MM.1S (cell line): Measurements from ENCODE around the gene GAS7.

Source experiments
- DNase-seq: peaks from one replicate; pipeline ENCODE4 v3.0.0-alpha.2; 2015
- H2AFZ ChIP-seq: fragments of 300-600 bp; sonication (generic); 2 replicates; pipeline ENCODE4 v1.6.0; 2016; ENCODE audit warnings: antibody characterized with exemption, low read length
- H3F3A ChIP-seq: fragments of 300-600 bp; sonication (generic); 2 replicates; pipeline ENCODE4 v1.6.1; 2016; ENCODE audit warnings: mild to moderate bottlenecking, antibody characterized with exemption, low read length, moderate library complexity, mixed read lengths; ENCODE audit not compliant: insufficient read depth
- H3K27ac ChIP-seq: fragments of 300-600 bp; sonication (generic); 2 replicates; pipeline ENCODE4 v1.5.1; 2016; ENCODE audit warnings: mild to moderate bottlenecking, low read length
- H3K27me3 ChIP-seq: fragments of 300-600 bp; sonication (generic); replicated peaks from 2 replicates; pipeline ENCODE4 v1.6.0; 2016; ENCODE audit warnings: low read length; ENCODE audit not compliant: insufficient read depth
- H3K36me3 ChIP-seq: fragments of 300-600 bp; sonication (generic); replicated peaks from 2 replicates; pipeline ENCODE4 v1.6.1; 2016; ENCODE audit warnings: mild to moderate bottlenecking, low read length, mixed read lengths; ENCODE audit not compliant: insufficient read depth
- H3K4me1 ChIP-seq: fragments of 300-600 bp; sonication (generic); 2 replicates; pipeline ENCODE4 v1.6.1; 2016; ENCODE audit warnings: low read length, mixed read lengths
- H3K4me2 ChIP-seq: fragments of 300-600 bp; sonication (generic); 2 replicates; pipeline ENCODE4 v1.6.0; 2016; ENCODE audit warnings: low read depth, low read length
- H3K4me3 ChIP-seq: fragments of 300-600 bp; sonication (generic); 2 replicates; pipeline ENCODE4 v1.5.1; 2016; ENCODE audit warnings: low read length, mixed read lengths
- H3K79me2 ChIP-seq: fragments of 300-600 bp; sonication (generic); 2 replicates; pipeline ENCODE4 v1.6.1; 2016; ENCODE audit warnings: mixed run types, low read length, mixed read lengths
- H3K9ac ChIP-seq: fragments of 300-600 bp; sonication (generic); 2 replicates; pipeline ENCODE4 v1.6.1; 2016; ENCODE audit warnings: low read length, mixed read lengths
- H3K9me2 ChIP-seq: fragments of 300-600 bp; sonication (generic); replicated peaks from 2 replicates; pipeline ENCODE4 v1.6.1; 2016; ENCODE audit warnings: mild to moderate bottlenecking, low read length, mixed read lengths; ENCODE audit not compliant: insufficient read depth
- H3K9me3 ChIP-seq: fragments of 300-600 bp; sonication (generic); replicated peaks from 2 replicates; pipeline ENCODE4 v1.6.1; 2016; ENCODE audit warnings: mild to moderate bottlenecking, low read length, mixed read lengths; ENCODE audit not compliant: insufficient read depth
- H4K20me1 ChIP-seq: fragments of 300-600 bp; sonication (generic); 2 replicates; pipeline ENCODE4 v1.6.1; 2016; ENCODE audit warnings: mild to moderate bottlenecking, low read length, moderate library complexity, mixed read lengths; ENCODE audit not compliant: insufficient read depth
- CTCF ChIP-seq: fragments of 300-600 bp; sonication (generic); IDR thresholded peaks from 2 replicates; pipeline ENCODE4 v1.5.1; 2016; ENCODE audit warnings: antibody characterized with exemption, low read length, mixed read lengths
- EZH2 ChIP-seq: fragments of 300-600 bp; sonication (generic); optimal IDR thresholded peaks from 2 replicates; pipeline ENCODE3; 2017; ENCODE audit warnings: low read depth, mild to moderate bottlenecking, antibody characterized with exemption, low read length, mixed read lengths
- EZH2phosphoT487 ChIP-seq: fragments of 300-600 bp; sonication (generic); IDR thresholded peaks from 2 replicates; pipeline ENCODE4 v1.6.1; 2018; ENCODE audit warnings: antibody characterized with exemption, low read length

The GAS7 gene

GRCh38 chr17:10029129-10029528 lies 169.3 kb downstream of the GAS7 start:
- H3K36me3 ChIP-seq = no peaks in the 10 kb centered on the region
- H3F3A ChIP-seq = no peaks in the 10 kb centered on the region
- no peak overlapping the region for H2AFZ ChIP-seq
- H3K4me2 ChIP-seq = no peak overlapping the region
- H3K27ac ChIP-seq = no peak overlapping the region
- H3K27me3 ChIP-seq = peaks cover 14% of the 10 kb centered on the region; the same call in 1 of the 2 replicates
- DNase-seq = no peak
- no peaks in the 10 kb centered on the region for H3K79me2 ChIP-seq
- H3K9me3 ChIP-seq = no peaks in the 10 kb centered on the region
- TF ChIP-seq EZH2 (no peak), EZH2phosphoT487 (no peak), CTCF (no peak)
- H3K9me2 ChIP-seq = no peaks in the 10 kb centered on the region
- H3K4me3 ChIP-seq = no peak overlapping the region
- no peaks in the 10 kb centered on the region for H4K20me1 ChIP-seq
- no peaks in the 10 kb centered on the region for H3K4me1 ChIP-seq
- H3K9ac ChIP-seq = no peak overlapping the region

GRCh38 chr17:10025976-10026901 lies 172.2 kb downstream of the GAS7 start:
- Histone ChIP-seq H3K4me3 (peak overlapping the region; percentile 20; the same call in 1 of the 2 replicates), H3K9ac (no peak overlapping the region), H3F3A (no peaks in the 10 kb centered on the region), H3K9me2 (no peaks in the 10 kb centered on the region), H2AFZ (0 out of 2 replicates have a peak overlapping the region, but pooled peaks have one; percentile 3), H3K27me3 (peaks cover 14% of the 10 kb centered on the region; the same call in 1 of the 2 replicates), H4K20me1 (no peaks in the 10 kb centered on the region), H3K27ac (no peak overlapping the region), H3K9me3 (no peaks in the 10 kb centered on the region), H3K79me2 (no peaks in the 10 kb centered on the region), H3K4me2 (peak overlapping the region; percentile 49; the same call in 1 of the 2 replicates), H3K36me3 (no peaks in the 10 kb centered on the region), H3K4me1 (no peaks in the 10 kb centered on the region)
- no peak for TF ChIP-seq EZH2
- no peak for TF ChIP-seq EZH2phosphoT487
- no peak for TF ChIP-seq CTCF
- DNase-seq = no peak

GRCh38 chr17:10025224-10025623 lies 173.2 kb downstream of the GAS7 start:
- TF ChIP-seq CTCF = no peak
- no peak for TF ChIP-seq EZH2
- TF ChIP-seq EZH2phosphoT487 = no peak
- no peak overlapping the region for H3K4me3 ChIP-seq

More at GRCh38 chr17:10025224-10025623, 173.2 kb downstream of the GAS7 start:
- Histone ChIP-seq H3K9ac (no peak overlapping the region), H3K27ac (no peak overlapping the region), H3F3A (no peaks in the 10 kb centered on the region), H3K9me2 (no peaks in the 10 kb centered on the region), H4K20me1 (no peaks in the 10 kb centered on the region), H3K79me2 (no peaks in the 10 kb centered on the region), H3K4me2 (no peak overlapping the region), H3K36me3 (no peaks in the 10 kb centered on the region), H3K9me3 (no peaks in the 10 kb centered on the region), H3K27me3 (peaks cover 14% of the 10 kb centered on the region; the same call in 1 of the 2 replicates), H3K4me1 (no peaks in the 10 kb centered on the region), H2AFZ (no peak overlapping the region)
- no peak for DNase-seq
